Hematopoietic multipotent progenitor cell treated with erythropoietin and hydrocortisone succinate and interleukin-3 and kit ligand, for 6 days (in vitro differentiated cells): ENCODE data around the gene FBXO45.
"Not testable (repeated sequence)": the region's sequence is repeated elsewhere in the genome, so short reads cannot be mapped to it uniquely, and the experiment has no call there.

Experiments
- DNase-seq: peaks from one replicate; pipeline ENCODE4 v3.0.0-alpha.2; 2015

FBXO45 gene

DNA sequence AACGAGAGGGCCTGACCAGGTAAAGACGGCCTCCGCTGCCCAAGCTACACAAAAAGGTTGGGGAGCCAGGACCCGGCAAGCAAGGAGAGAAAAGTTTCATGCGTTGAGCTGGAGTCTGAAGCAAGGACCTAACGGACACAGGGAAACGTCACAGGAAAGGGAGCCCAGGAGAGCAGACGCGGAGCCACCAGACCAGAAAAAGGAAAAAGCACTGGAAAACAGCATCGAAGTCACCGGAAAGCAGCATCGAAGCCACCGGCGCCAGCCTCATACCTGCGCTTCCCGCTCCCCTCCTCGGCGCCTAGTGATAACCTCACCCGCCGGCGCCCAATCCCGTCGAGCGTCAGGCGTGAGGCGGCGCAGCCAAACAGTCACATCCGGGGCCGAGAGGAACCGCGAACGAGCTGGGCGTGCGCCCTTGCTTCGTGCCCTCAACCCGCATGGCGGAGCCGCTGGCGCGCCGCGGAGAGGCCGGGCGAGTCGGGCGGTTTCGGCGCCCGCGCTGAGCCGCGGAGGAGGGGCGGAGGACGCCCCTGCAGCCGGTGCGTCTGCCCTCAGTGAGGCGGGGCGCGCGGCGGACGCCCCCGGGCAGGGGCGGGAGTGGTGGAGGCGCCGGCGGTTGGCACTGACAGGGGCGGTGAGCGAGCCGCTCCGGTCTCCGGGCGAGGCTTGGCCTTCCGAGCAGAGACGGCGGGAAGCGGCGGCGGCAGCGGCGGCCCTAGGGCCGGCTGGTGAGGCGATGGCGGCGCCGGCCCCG is at the start of gene FBXO45, which contains the start of gene WDR53:
Gene FBXO45 (plus strand): TSS at position 415 of the 757 bp plus-strand sequence. CDS start 325 bp downstream, at position 740.
Gene WDR53 (minus strand): TSS at position 309 of the 757 bp plus-strand sequence. CDS start 7,079 bp downstream, outside the sequence.
- peak; percentile 98 for DNase-seq

DNA sequence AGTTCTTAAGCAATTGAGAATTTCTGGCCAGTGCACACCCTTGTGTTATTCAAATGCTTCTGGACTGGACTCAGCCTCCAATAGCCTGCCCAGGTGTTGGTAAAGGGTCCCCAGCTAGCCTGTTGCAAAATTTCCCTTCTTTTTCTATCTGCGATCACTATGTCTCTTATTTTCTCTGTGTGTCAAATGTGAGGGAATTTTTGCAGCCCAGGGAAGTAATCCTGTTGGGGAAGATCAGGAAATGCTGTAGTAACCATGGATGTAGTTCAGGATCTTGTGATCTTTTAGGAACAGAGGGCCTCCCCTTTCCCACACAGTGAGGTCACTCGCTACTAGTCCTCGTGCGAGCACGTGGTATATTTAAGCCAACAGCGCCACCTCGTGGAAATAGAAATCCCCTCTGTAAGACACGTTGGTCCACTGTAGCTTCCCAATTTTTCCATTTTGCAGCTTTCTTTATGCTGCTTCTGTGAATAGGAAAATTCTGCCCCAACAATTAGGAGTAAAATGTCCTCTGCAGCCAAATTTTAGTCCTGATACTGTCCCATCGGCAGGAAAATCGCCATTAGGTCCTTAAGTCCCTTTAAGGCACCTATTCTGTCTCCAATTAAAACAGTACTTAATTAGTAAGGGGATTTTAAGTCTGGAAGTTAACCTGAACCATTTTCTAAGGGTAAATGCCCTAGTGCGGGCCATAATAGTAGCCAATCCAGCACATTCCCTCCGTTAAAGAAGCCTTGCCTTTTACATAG is 49.3 kb upstream of the FBXO45 start:
- DNase-seq = peak; percentile 88

DNA sequence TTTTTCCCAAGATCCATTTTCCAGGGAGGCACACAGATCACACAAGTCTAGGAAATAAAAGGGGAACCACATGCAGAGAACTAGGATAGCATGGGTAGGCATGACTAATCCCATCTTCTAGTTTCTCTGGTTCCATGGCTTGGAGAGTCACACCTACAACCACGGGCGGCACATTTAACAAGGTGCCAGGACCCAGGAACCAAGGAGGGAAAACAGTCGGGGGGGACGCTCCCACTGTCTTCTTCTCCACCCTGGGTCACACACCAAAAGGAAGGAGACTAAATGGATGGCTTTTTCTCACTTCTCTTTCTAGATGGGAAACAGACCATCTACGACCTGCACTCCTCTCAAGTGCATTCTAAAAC is 48.8 kb upstream of the FBXO45 start:
- peak; percentile 40 for DNase-seq

DNA sequence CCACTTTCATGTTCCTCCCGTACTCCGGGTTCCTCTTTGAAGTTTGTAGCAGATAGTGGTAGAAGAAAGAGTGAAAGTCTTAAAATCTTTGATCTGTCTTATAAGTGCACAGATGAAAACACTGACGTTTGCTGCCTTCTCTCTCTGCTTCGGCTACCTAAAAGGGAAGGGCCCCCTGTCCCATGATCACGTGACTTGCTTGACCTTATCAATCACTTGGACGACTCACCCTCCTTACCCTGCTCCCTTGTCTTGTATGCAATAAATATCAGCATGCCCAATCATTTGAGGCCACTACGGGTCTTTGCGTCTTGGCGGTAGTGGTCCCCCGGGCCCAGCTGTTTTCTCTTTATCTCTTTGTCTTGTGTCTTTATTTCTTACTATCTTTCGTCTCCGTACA is 47.2 kb upstream of the FBXO45 start:
- DNase-seq = not testable (repeated sequence)

DNA sequence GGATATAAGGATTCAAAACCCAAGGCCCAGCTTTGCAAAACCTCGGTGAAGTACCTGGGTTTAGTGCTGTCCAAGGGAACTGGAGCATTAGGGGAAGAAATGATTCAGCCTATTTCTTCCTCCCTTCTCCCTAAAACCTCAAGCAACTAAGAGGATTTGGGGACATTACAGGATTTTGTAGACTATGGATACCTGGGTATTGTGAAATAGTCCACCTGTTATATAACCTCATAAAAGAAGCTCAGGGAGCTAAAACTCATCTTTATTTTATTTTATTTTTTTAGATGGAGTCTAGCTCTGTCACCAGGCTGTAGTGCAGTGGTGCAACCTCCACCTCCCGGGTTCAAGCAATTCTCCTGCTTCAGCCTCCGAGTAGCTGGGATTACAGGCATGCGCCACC is 44.6 kb upstream of the FBXO45 start:
- no peak for DNase-seq

- peak; percentile 69 for DNase-seq
Observed at GRCh38 chr3:196524527-196524926, 43.9 kb upstream of the FBXO45 start.

GRCh38 chr3:196525141-196525540 is 43.3 kb upstream of the FBXO45 start:
- DNase-seq = no peak

DNA sequence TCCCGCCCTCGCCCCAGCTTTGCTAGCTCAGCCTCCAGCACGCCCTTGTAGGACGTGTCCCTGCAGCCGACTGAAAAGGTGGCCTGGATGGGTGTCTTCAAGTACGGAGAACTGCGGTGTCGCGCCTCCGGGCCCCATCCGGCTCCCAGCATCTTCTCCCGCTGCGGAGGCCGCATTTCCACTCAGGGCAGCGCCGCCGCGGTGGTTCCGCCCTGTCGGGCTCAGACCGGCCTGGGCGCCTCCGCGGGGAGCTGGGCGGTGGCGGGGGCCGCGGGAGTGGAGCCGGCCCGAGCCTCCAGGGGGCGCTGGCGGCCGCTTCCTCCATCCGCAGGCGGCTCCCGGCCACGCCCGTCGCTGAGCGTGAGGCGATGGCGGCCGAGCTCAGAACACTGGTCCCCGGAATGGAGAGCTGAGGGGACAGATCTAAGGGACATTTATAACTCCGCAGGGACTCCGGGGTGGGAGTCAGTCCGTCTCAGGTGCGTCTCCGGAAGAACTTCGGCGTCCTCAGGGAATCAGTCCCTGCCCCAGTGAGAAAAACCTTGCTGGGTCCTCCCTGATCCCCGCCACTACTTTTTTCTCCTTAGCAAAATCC is 39.7 kb upstream of the FBXO45 start:
- peak; percentile 86 for DNase-seq

DNA sequence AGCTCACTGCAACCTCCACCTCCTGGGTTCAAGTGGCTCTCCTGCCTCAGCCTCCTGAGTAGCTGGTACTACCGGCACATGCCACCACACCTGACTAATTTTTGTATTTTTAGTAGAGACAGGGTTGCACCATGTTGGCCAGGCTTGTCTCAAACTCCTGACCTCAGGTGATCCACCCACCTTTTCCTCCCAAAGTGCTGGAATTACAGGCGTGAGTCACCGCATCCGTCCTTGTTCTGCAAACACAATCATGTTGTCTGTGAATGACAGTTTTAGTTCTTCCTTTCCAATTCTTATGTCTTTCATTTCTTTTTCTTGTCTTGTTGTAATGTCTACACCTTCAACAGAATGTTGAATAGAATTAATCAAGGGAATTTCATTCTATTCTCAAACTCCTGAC is 37.0 kb upstream of the FBXO45 start:
- no peak for DNase-seq

GRCh38 chr3:196533260-196533681 is 35.2 kb upstream of the FBXO45 start:
- DNase-seq = no peak

- peak; percentile 69 for DNase-seq
Observed at GRCh38 chr3:196537319-196537984, 31.0 kb upstream of the FBXO45 start.

GRCh38 chr3:196541684-196542445 is 26.6 kb upstream of the FBXO45 start:
- DNase-seq = no peak

DNA sequence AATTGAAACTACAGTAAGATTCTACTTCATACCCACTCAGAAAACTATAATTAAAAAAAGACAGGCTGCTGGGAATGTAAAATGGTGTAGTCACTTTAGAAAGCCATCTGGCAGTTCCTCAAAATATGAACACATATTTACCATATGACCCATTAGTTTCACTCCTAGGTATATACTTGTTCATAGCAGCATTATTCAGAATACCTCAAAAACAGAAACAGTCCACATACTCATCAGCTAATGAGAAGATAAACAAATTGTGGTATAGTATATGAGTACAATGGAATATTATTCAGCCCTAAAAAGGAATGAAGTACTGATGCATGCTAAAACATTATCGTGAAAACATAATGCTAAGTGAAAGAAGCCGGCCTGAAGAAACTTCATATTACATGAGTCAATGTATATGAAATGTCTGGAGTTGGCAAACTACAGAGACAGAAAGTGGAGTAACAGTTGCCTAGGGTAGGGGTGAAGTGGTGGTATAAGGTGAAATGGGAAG is 23.9 kb upstream of the FBXO45 start:
- DNase-seq = no peak

- no peak for DNase-seq
Observed at GRCh38 chr3:196546537-196546936, 21.9 kb upstream of the FBXO45 start.

DNA sequence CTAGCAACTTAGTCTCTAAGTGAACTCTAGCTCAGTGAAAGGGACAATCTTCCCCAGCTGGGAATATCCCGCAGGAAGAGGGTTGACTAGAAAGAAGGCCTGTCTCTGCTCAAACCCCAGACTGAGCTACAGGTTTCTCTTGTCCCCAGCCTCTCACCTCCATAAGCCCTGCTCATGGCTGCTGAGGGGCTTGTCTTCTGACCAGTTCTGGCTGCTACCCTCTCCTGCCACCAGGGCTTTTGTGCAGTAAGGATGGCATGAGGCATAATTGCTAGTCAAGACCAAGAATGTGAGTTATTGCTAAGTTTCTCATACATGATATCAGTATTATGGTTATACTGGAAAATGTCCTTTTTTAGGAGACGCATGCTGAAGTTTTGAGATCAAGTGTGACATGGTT is 21.4 kb upstream of the FBXO45 start:
- DNase-seq = no peak

- DNase-seq = not testable (repeated sequence)
Observed at GRCh38 chr3:196549312-196549711, 19.1 kb upstream of the FBXO45 start.

DNA sequence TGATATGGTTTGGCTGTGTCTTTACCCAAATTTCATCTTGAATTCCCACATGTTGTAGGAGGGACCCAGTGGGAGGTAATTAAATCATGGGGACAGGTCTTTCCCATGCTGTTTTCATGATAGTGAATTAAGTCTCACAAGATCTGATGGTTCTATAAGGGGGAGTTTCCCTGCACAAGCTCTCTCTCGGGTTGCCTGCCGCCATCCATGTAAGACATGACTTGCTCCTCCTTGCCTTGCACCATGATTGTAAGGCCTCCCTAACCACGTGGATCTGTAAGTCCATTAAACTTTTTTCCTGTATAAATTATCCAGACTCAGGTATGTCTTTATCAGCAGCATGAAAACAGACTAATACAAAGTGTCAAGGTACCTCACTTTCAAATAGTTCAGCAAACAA is 18.3 kb upstream of the FBXO45 start:
- DNase-seq = not testable (repeated sequence)

GRCh38 chr3:196552253-196552652 is 16.2 kb upstream of the FBXO45 start:
- DNase-seq = no peak

- DNase-seq = no peak
Observed at GRCh38 chr3:196553551-196553950, 14.9 kb upstream of the FBXO45 start.

DNA sequence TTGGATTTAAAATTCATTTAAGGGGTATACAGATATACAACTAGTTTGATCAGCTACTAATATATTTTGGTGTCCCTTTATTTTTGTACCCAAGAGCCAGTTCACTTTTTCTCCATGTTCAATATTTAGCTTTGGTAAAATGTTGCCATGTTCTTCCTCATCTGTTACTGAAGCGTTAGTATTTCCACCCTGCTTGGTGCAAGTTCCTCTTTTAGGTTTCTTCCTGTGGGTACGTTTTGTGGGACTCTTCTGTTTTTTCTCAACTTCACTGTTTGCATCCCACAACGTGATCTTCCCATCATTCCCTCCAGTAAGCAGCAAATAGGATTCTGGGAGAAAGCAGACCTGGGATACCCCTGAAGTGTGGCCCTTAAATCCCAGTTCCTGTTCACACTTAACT is 14.3 kb upstream of the FBXO45 start:
- DNase-seq = peak; percentile 65

GRCh38 chr3:196555295-196555694 is 13.2 kb upstream of the FBXO45 start:
- DNase-seq = no peak

GRCh38 chr3:196557236-196557635 is 11.2 kb upstream of the FBXO45 start:
- no peak for DNase-seq
